Liver (tissue), 3 donors: Measurements from ENCODE around the gene MXD3.

ENCODE experiments used
- ATF3 ChIP-seq: IDR thresholded peaks from 2 replicates; pipeline ENCODE4 v1.6.1; 2016; ENCODE audit warnings: antibody characterized with exemption
- CTCF ChIP-seq: fragments of 150-350 bp; IDR thresholded peaks from 2 replicates; pipeline ENCODE4 v1.5.1; 2017; ENCODE audit warnings: improper control_type of control experiment, low read depth, low read length; ENCODE audit not compliant: missing input control
- GABPA ChIP-seq, 2 donors: IDR thresholded peaks in 1 of 2; conservative IDR thresholded peaks in 1 of 2; 2 replicates each; pipeline ENCODE4 v1.6.1; 2016; ENCODE audit warnings: antibody characterized with exemption in 2 of 2, mild to moderate bottlenecking in 1 of 2, moderate library complexity in 1 of 2
- SP1 ChIP-seq: IDR thresholded peaks from 2 replicates; pipeline ENCODE4 v1.6.1; 2018; ENCODE audit warnings: antibody characterized with exemption, mild to moderate bottlenecking
- TAF1 ChIP-seq: conservative IDR thresholded peaks from 2 replicates; pipeline ENCODE4 v1.6.1; 2016; ENCODE audit warnings: antibody characterized with exemption, mild to moderate bottlenecking
- YY1 ChIP-seq: IDR thresholded peaks from 2 replicates; pipeline ENCODE4 v1.6.1; 2016; ENCODE audit warnings: antibody characterized with exemption, mild to moderate bottlenecking
- TF ChIP-seq, protein P1 (sequence below): IDR thresholded peaks from 2 replicates; pipeline ENCODE4 v1.6.1; 2016; ENCODE audit warnings: antibody characterized with exemption
- donor health status: healthy.
- donor health status: healthy.

GRCh38 chr5:177299697-177300096, 12.0 kb downstream of the MXD3 start:
- TF ChIP-seq CTCF (no peak), SP1 (no peak), GABPA (IDR thresholded peaks at IDR 0.05 in 1 of 2, conservative IDR thresholded peaks at IDR 0.05 in 1 of 2) (no peak), YY1 (no peak), TAF1 (no peak), ATF3 (no peak)
- TF ChIP-seq, protein P1, sequence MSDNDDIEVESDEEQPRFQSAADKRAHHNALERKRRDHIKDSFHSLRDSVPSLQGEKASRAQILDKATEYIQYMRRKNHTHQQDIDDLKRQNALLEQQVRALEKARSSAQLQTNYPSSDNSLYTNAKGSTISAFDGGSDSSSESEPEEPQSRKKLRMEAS, result no peak
